K562 (cell line): ENCODE measurements around the gene ITGB1BP2.

ENCODE experiments used
- BRCA1 ChIP-seq, 2 experiments: fragments of 450-650 bp in 1 of 2; sonication (generic) in 1 of 2; formaldehyde crosslinking in 1 of 2; IDR thresholded peaks; 2 replicates each; pipeline versions ENCODE4 v1.5.0 to v1.6.1; 2017 to 2020; ENCODE audit warnings: mild to moderate bottlenecking in 1 of 2, missing genetic modification reagents in 1 of 2
- ELK1 ChIP-seq: sonication (generic); formaldehyde crosslinking; IDR thresholded peaks from 2 replicates; pipeline ENCODE4 v1.8.1; 2022; ENCODE audit warnings: missing genetic modification reagents
- EZH2 ChIP-seq: IDR thresholded peaks from 2 replicates; pipeline ENCODE4 v1.6.1; 2012; ENCODE audit warnings: low read depth, mild to moderate bottlenecking, inconsistent platforms, low read length, borderline replicate concordance
- KLF16 ChIP-seq: IDR thresholded peaks from 2 replicates; pipeline ENCODE4 v1.6.1; 2016; ENCODE audit warnings: antibody characterized with exemption

DNA sequence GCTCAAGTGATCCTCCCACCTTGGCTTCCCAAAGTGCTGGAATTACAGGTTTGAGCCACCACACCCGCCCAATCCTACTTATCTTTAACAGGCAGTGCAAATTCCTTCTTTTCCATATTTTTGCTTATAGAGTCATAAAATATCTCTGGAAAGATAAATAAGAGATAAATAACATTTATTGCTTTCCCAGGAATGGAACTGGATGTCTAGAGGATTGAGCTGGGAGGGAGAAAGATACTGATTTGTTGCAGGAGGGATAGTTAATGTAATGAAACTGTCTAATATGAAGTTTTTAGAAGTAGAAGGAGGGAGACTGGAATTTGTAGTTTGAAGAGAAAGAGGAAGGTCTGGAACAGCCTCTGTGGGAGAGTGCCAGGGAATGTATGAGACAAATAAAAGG lies 20.2 kb downstream of the ITGB1BP2 start:
- no peak for TF ChIP-seq ELK1
- TF ChIP-seq BRCA1 (IDR thresholded peaks at IDR 0.05): no peak
- no peak for TF ChIP-seq BRCA1 (CRISPR knock-in tag; IDR thresholded peaks at IDR 0.05)
- TF ChIP-seq EZH2: no peak
- no peak for TF ChIP-seq KLF16
